ENCODE measurements around the gene ZKSCAN2.

DNA sequence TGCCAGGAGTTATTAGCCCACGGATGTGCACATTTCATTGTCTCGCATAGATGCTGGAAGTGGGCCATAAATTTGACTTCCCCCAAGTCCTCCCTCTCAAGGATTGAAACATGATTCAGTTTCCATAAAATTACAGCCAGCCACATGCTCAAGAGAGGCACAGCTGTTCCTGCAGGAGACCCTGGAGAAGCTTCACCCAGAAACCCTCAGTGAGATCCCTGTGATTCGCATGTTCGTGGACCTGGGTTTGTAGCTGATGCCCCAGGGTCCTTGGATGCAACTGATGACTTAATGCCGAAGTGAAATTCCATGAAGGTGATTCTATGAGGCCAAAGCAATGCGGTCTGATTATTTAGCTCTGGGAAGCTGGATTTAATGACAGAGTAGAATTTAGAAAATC, 65.5 kb downstream of the ZKSCAN2 start:
- TF ChIP-seq CTCF (IDR thresholded peaks at IDR 0.05) (no peak), POLR2A (IDR thresholded peaks at IDR 0.05) (no peak), EP300 (IDR thresholded peaks at IDR 0.05) (no peak)
